Prostate gland (tissue), 2 donors: ENCODE data around the gene TAS2R41. TPM values are rescaled to one million over a fixed set of nuclear protein-coding genes. Genes with fewer than 3 reads are reported as not detected.
A peak's percentile ranks its signal among the peaks of the same experiment; 100 is the strongest.

Experiments used
- DNase-seq: peaks from one replicate; pipeline ENCODE4 v3.0.0-alpha.2; 2019; ENCODE audit warnings: low spot score
- H3K27ac ChIP-seq, 2 donors: fragments of 200-600 bp; sonication (generic); 2 replicates each; pipeline ENCODE4 v1.5.1; 2017 to 2019
- H3K27me3 ChIP-seq: fragments of 200-600 bp; sonication (generic); replicated peaks from 2 replicates; pipeline ENCODE4 v1.5.1; 2019; ENCODE audit not compliant: insufficient read depth
- H3K36me3 ChIP-seq, 2 donors: fragments of 200-600 bp; sonication (generic); 1 replicate in 1 of 2; 2 replicates in 1 of 2; pipeline versions ENCODE4 v1.5.1 to v1.8.1; 2017 to 2019
- H3K4me1 ChIP-seq: fragments of 200-600 bp; sonication (generic); replicated peaks from 2 replicates; pipeline ENCODE4 v1.5.1; 2019
- H3K4me3 ChIP-seq, 2 donors: fragments of 200-600 bp; sonication (generic); 2 replicates each; pipeline ENCODE4 v1.5.1; 2017 to 2019
- H3K9me3 ChIP-seq: fragments of 200-600 bp; sonication (generic); 2 replicates; pipeline ENCODE4 v1.5.1; 2017
- POLR2A ChIP-seq: fragments of 450-650 bp; IDR thresholded peaks from one replicate; pipeline ENCODE4 v1.6.1; 2016; ENCODE audit warnings: antibody characterized with exemption, mild to moderate bottlenecking
- POLR2AphosphoS5 ChIP-seq: sonication (generic); formaldehyde crosslinking; IDR thresholded peaks from one replicate; pipeline ENCODE4 v1.6.1; 2017; ENCODE audit warnings: antibody characterized with exemption
- WGBS: methylation state at CpG from one replicate; pipeline ENCODE4 v1.1.5; 2018; 5-methylcytosine and 5-hydroxymethylcytosine counted together
- intact Hi-C: fragments of 100-400 bp; cut with DNase I; formaldehyde crosslinking; loops from one replicate; pipeline ENCODE4 v1.14.2; 2022
- total RNA-seq, 2 donors: library from RNA; depleted of rRNA; stranded (reverse); fragments of >200 nt; gene quantifications; one replicate each; pipeline ENCODE4 v1.1.0, GENCODE V29; 2016
- TF ChIP-seq, protein P1 (sequence below), 4 experiments: fragments of 200-600 bp in 2 of 4; fragments of 450-650 bp in 2 of 4; sonication (generic) in 2 of 4; IDR thresholded peaks; 1 replicate in 3 of 4; 2 replicates in 1 of 4; pipeline ENCODE4 v1.5.1; 2016 to 2019; ENCODE audit warnings: antibody characterized with exemption in 4 of 4, mild to moderate bottlenecking in 2 of 4, moderate library complexity in 2 of 4

TAS2R41 gene
- total RNA-seq, 2 donors from 2014 or later = 2.7 TPM; not detected in 1

DNA sequence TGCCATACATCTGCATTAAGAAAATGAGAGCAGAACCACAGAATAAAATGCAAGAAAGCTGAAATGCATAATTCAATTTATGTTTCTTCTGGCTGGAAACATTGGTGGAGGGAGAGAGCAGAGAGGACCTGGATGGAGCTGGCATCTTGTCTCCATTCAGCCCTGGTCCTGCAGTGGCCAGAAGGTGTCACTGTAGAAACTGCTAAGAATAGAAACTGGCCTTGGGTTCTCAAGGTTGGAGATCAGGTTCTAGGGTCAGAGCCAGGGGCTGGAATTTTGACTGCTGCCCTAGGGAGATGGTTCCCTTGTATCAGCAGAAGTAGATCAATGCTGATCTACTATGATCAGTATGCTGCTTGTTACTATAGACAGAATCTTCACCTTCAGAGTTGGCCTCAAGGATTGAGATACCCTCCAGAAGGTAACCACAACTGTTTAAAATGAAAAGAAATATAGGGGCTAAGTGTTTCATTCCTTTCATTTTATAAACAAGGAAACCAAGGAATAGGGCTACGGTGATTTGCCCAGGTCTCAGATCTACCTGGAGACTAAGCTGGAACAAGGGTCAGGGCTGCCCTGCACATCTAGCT, 13.1 kb downstream of the TAS2R41 start:
- no peaks in the 10 kb centered on the region for H3K36me3 ChIP-seq
- no peak overlapping the region for H3K27ac ChIP-seq
- H3K9me3 ChIP-seq = no peaks in the 10 kb centered on the region
- H3K4me1 ChIP-seq = no peaks in the 10 kb centered on the region
- DNase-seq = no peak
- TF ChIP-seq, protein P1, sequence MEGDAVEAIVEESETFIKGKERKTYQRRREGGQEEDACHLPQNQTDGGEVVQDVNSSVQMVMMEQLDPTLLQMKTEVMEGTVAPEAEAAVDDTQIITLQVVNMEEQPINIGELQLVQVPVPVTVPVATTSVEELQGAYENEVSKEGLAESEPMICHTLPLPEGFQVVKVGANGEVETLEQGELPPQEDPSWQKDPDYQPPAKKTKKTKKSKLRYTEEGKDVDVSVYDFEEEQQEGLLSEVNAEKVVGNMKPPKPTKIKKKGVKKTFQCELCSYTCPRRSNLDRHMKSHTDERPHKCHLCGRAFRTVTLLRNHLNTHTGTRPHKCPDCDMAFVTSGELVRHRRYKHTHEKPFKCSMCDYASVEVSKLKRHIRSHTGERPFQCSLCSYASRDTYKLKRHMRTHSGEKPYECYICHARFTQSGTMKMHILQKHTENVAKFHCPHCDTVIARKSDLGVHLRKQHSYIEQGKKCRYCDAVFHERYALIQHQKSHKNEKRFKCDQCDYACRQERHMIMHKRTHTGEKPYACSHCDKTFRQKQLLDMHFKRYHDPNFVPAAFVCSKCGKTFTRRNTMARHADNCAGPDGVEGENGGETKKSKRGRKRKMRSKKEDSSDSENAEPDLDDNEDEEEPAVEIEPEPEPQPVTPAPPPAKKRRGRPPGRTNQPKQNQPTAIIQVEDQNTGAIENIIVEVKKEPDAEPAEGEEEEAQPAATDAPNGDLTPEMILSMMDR (IDR thresholded peaks at IDR 0.05) = peak in 3 of 4 experiments; percentile 33 to 45 (median 41)
- TF ChIP-seq POLR2A = no peak
- TF ChIP-seq POLR2AphosphoS5 = no peak
- H3K27me3 ChIP-seq = no peaks in the 10 kb centered on the region
- 93% methylated on average over 1 of the region's 1 CpG for WGBS
- no peak overlapping the region for H3K4me3 ChIP-seq
- intact Hi-C loops = no loop called here

DNA sequence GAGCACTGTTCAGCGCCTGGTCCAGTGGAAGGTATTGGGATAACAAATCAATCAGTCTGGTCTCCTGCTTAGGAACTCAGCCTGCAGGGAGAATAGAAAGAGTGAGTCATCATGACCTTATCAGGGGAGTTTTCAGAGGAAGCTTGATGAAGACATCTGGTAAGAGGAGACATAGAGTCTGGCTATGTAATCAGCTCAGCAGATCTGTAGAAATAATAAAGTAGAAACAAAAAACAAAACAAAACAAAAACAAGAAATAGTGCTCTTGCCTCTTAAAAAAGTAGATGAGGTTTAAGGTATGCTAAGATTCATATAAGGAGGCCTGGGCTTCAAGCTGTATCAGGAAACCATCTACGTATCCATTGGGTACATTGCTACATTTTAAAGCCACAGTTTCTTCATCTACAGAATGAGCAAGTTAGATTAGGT, 14.4 kb downstream of the TAS2R41 start:
- 78% methylated on average over 2 of the region's 2 CpGs for WGBS
- no peak for TF ChIP-seq POLR2A
- TF ChIP-seq, protein P1 (IDR thresholded peaks at IDR 0.05) = no peak
- TF ChIP-seq POLR2AphosphoS5 = no peak
- H3K27me3 ChIP-seq = no peaks in the 10 kb centered on the region
- H3K4me3 ChIP-seq = no peak overlapping the region
- no peaks in the 10 kb centered on the region for H3K9me3 ChIP-seq
- H3K27ac ChIP-seq = no peak overlapping the region
- H3K4me1 ChIP-seq = no peaks in the 10 kb centered on the region
- no peaks in the 10 kb centered on the region for H3K36me3 ChIP-seq
- intact Hi-C loops = no loop called here
- DNase-seq = no peak

DNA sequence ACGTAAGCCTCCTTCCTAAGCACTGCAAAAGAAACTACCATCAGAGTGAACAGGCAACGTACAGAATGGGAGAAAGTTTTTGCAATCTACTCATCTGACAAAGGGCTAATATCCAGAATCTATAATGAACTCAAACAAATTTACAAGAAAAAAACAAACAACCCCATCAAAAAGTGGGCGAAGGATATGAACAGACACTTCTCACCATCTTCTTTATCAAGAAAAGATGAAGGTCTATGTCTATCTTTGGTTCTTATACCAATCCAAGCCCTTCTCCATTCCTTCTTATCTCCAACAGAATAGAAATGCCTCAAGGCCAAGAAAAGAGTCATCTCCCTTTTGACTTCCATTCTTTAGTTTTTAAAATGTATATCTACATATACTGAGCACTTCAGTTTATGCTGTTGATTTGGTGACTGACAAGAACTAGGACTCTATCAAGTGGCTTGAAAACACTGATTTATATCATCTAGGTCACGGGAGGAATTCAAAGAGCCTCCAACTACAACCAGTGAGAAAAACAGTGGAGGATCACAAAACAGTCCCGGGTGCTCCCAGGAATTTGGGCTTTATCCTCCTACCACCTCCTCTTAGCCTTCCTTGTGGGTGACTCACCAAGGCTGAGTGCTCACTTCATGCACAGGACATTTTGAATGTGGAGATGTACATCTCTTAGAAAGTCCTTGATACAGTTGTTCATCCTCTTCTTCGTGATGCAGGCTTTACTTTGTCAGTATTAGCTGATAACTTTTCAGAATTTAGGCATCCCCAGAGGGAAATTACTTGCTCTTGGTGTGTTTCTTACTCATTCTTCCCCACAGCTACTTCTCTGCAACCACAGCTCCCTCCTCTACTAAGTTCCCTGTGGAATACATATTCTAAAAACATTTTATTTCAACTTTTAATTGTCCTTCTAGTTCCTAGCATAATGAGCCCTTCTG, 15.4 kb downstream of the TAS2R41 start:
- H3K4me3 ChIP-seq = no peak overlapping the region
- no peak for DNase-seq
- 73% methylated on average over 6 of the region's 6 CpGs for WGBS
- TF ChIP-seq, protein P1 (IDR thresholded peaks at IDR 0.05) = no peak
- TF ChIP-seq POLR2A = no peak
- TF ChIP-seq POLR2AphosphoS5 = no peak
- H3K9me3 ChIP-seq = no peaks in the 10 kb centered on the region
- H3K27ac ChIP-seq = no peak overlapping the region
- no peaks in the 10 kb centered on the region for H3K36me3 ChIP-seq
- intact Hi-C loops = no loop called here
- H3K27me3 ChIP-seq = no peaks in the 10 kb centered on the region
- no peaks in the 10 kb centered on the region for H3K4me1 ChIP-seq

DNA sequence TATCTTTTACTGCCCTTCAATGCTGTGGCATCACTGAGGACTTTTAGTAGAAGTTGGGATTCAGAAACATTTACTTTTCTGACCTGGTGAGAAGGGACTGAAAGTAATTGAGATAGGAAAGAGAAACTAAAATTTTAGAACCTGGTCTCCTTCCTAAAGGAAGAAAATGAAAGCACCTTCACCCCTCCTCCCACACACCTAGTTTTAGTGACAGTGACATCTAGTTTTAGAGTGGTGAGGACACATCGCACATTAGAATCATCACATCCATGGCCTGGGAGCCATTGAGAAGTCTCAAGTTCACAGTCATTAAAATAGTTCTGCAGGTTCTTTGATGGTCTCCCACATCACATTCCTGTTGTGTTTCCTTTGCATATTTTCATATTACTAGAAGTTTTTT, 16.1 kb downstream of the TAS2R41 start:
- Histone ChIP-seq H3K27ac (no peak overlapping the region), H3K36me3 (no peaks in the 10 kb centered on the region), H3K4me1 (no peaks in the 10 kb centered on the region), H3K27me3 (no peaks in the 10 kb centered on the region), H3K4me3 (no peak overlapping the region), H3K9me3 (no peaks in the 10 kb centered on the region)
- intact Hi-C loops = no loop called here
- DNase-seq = no peak
- TF ChIP-seq POLR2A (no peak), POLR2AphosphoS5 (no peak)
- TF ChIP-seq, protein P1 (IDR thresholded peaks at IDR 0.05) = no peak
- WGBS = 87% methylated on average over 1 of the region's 1 CpG
